Measurements from ENCODE around the gene ECSIT. TPM values are rescaled to one million over a fixed set of nuclear protein-coding genes. Genes with fewer than 3 reads are reported as not detected.

Gene ECSIT, protein sequence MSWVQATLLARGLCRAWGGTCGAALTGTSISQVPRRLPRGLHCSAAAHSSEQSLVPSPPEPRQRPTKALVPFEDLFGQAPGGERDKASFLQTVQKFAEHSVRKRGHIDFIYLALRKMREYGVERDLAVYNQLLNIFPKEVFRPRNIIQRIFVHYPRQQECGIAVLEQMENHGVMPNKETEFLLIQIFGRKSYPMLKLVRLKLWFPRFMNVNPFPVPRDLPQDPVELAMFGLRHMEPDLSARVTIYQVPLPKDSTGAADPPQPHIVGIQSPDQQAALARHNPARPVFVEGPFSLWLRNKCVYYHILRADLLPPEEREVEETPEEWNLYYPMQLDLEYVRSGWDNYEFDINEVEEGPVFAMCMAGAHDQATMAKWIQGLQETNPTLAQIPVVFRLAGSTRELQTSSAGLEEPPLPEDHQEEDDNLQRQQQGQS
- 43.2 and 46.1 TPM in 2 replicates for total RNA-seq

DNA sequence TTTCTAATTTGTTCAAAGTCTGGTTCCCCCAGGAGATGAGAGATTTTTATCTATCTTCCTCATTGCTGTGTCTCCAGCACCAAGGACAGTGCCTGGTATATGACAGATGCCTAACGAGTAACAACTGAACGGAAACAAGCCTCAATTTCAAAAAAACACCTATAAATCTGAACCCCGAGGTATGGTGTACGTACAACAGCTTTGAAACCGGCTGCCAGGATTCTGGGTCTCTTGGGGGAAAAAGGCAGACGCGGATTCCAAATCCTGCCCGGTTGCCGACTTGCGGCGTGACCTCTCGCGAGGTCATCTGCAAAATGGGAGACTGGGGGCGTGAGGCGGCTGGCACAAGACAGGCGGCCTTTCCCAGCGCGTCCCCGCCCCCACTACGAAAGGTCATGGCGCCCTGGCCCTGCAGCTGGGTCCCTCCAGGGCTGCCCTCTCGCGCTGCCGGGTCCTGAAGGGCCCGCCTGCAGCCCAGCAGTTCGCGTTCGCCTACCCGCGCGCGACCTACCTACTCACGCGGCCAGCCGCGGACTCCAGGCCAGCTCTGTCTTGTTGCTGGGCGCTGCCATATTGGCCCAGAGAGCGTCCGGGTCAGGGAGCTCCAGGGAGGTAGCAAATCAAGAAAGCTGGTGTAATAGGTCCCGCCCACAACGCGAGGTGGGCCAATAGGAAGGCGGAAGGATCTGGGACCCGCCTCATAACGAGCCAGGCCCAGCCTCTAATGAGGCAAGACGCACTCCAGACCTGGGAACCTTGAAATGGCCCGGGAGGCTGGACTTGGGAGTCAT, at the start of gene ECSIT:
ECSIT (minus strand) TSS at position 584 of the 791 bp plus-strand sequence. CDS start 9,964 bp downstream, outside the sequence.

DNA sequence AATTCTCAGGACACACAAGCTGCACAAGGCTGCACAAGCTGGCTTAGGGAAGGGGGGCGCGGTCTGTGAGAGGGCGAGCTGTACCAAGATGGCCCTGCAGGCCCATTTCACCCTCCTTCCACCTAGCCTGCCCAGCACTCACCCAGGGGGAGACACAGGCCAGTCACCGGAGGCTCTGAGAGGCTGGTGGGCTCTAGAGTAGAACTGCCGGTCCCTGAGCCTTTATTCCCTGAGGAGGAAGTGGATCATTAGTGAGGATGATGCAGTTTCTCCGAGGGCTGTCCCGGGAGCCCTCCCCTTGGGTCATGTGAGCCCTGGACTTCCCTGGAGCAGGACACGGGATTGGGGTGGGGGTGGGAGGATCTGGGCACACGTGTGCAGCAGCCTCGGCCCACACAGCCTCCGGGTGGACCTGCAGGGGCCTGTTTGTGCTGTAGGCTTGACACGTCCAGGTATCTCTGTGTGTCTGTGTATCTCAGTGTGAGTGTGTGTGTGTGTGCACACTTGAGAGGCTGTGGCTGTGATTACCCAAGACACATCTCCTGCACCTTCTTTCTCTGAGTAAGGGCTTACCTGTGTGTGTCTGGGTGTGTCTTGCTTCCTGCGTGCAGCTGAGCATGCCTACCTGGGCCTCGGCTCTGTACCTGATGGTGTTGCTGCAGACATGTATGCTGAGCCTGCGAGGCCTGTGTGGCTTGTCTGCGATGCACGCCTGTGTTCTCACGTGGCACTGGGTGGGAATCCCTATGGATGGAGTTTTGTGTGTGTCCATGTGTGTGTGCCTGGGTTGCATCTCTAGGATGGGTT, 48.7 kb upstream of the ECSIT start, which contains the start of gene ACP5:
ACP5 (minus strand) TSS at position 195 of the 807 bp plus-strand sequence. CDS start 328 bp downstream, outside the sequence.

DNA sequence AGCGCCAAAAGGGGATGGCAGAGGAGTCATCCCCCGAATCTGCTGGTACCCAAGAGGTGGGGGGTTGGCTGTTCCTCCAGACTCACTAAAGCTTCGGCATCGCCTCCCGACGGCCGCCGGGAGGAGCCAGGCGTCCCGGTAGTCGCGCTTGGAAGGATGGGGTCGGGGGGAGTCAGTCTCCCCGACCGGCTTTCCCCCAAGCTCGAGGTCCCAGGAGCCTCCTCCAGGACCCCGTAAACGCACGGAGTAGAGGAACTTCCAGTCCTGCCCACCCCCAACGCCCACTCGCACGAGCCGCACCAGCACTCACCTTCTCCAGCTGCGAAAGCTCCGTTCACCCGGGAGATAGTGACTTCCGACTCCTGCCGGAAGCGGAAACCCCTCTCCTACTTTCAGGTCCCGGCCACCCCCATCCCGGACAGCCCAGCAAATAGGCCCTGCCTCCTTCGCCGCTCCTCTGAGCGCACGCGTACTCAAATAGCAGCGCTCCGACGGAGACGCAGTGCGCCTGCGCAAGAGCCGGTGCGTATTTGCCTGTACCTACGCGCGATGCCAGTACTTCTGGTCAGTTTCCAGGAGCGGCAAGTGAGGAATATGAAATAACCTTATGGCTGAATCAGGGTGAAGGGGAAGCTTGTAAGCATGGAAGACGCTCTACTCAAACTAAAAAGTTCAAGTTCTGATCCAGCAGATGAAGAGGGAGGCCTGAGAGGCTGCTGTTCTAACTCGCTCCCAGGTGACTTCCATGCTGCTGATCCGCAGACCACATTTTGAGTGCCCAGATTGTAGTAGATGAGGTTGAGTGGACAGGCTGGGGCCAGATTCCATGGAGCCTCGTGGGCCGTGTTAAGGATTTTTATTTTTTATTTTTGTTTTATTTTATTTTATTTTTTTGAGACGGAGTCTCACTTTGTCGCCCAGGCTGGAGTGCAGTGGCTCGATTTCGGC, 30.2 kb upstream of the ECSIT start, which contains the start of gene ELOF1:
ELOF1 (minus strand) TSS at position 350 of the 948 bp plus-strand sequence. CDS start 4,883 bp downstream, outside the sequence.

DNA sequence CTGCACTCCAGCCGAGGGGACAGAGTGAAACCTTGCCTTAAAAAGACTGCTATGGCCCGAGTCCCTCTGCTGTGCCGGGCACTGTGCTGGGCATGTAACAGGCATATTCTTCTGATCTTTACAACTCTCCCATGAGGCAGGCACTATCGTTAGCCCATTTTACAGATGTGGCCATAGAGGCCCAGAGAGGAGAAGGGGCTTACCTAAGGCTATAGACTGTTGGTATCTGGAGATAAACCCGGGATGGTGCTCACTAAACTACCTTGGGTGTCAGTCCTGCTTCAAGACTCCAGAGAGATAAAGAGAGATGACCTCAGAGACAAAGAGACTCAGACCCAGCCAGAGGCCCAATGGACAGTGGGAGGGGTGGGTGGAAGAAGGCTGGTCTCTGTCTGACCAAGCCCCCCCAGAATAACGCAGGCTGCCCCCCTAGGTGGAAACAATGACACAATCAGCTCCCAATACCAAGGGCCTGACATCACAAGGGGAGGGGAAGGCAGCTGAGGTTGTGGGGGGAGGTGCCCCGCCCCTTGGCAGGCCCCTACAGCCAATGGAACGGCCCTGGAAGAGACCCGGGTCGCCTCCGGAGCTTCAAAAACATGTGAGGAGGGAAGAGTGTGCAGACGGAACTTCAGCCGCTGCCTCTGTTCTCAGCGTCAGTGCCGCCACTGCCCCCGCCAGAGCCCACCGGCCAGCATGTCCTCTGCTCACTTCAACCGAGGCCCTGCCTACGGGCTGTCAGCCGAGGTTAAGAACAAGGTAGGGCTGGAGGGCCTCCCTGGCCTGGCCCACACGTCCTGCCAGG, 9.5 kb upstream of the ECSIT start, which contains the start of gene CNN1:
CNN1 (plus strand) TSS at position 620 of the 805 bp plus-strand sequence; CDS start at position 697, 77 bp downstream.

DNA sequence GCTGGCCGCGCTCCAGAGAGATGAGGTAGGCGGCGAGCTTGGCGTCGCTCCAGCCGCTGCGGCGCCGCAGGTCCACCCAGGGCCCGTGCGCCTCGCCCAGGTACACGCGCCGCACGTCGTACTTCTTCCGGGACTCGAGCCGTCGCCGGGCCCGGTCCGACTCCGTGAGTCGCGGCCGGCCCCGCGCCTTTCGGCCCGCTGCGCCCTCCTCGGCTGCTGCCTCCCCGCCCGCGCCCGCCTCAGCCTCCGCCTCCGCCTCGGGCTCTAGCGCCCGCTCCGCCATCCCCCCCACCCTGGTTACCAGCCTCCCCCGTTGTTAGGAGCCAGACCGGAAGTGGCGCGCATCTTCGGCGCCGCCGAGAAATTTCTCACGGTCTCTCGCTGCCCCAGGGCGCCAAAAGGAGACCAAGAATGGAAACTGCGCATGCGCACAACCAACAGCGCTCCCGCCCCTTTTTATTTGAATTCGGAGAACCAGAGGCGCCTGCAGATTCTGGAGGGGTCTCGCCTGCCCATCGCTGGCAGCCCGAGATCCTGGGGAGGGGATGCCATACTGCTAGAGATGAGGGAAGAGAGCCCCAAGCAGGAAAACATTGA, 23.3 kb downstream of the ECSIT start, which contains the start of gene ZNF653:
ZNF653 (minus strand) TSS at position 336 of the 597 bp plus-strand sequence; CDS start at position 283, 53 bp downstream.

DNA sequence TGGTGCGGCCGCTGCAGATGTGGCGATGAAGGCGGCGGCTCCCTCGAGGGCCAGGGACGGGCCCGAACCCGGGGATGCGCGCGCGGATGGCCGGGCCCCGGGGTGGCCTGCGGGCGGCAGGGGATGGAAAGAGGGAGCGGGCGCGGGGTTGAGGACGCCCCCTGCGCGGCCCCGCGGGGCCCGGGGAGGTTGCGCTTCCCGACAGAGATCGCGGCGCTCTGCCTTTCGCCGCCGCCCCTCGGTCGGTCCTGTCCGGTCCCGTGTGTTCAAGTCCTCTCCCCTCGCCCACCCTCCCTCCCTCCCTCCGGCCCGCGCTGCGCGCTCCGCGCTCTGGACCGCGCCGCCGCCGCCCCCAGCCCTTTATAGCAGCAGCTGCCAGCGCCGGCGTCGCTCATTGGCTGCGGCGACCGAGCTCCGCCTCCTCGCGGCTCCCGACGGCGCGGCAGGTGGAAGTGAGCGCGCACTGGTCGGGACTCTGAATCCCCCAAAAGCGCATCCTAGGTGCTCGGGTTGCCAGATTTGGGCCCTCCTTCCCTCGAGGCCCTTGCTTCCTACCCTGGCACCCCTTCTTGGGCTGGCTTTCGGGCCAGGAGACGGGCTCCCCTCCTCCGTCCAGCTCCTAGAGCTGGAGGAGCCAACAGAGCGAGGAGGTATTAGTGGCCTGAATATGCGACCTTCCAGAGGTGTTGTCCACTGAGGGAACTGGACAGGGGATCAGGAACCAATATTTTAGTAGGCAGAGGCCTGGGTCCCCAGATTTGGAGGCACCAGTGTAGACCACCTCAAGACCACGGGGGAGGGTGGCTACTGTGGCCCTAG, 48.0 kb downstream of the ECSIT start, which contains the start of gene ELAVL3:
ELAVL3 (minus strand) TSS at position 332 of the 819 bp plus-strand sequence. CDS start 438 bp downstream, outside the sequence.

Other genes starting within 250 kb of the ECSIT start
- gene TSPAN16, start 233.0 kb downstream of the ECSIT start, total RNA-seq = not detected in 2 replicates
- 6.6 and 9.0 TPM in 2 replicates for gene RAB3D, start 189.5 kb downstream of the ECSIT start, total RNA-seq
- gene TMEM205, start 182.9 kb downstream of the ECSIT start, total RNA-seq = 181 and 221 TPM in 2 replicates
- 12.6 and 12.7 TPM in 2 replicates for gene CCDC159, start 182.6 kb downstream of the ECSIT start, total RNA-seq
- 21.4 and 33.2 TPM in 2 replicates for gene PLPPR2, start 173.7 kb downstream of the ECSIT start, total RNA-seq
- 1.7 and 2.5 TPM in 2 replicates for gene SWSAP1, start 154.5 kb downstream of the ECSIT start, total RNA-seq
- gene EPOR, start 144.8 kb downstream of the ECSIT start, total RNA-seq = 9.0 and 13.8 TPM in 2 replicates
- gene RGL3, start 109.8 kb downstream of the ECSIT start, total RNA-seq = not detected in 2 replicates
- gene ODAD3, start 94.0 kb downstream of the ECSIT start, total RNA-seq = under 0.01 and 0.89 TPM in 2 replicates
- 183 and 227 TPM in 2 replicates for gene PRKCSH, start 93.5 kb downstream of the ECSIT start, total RNA-seq
- not detected in 2 replicates for gene ELAVL3, start 48.1 kb downstream of the ECSIT start, total RNA-seq
- 3.2 and 7.8 TPM in 2 replicates for gene ZNF653, start 23.3 kb downstream of the ECSIT start, total RNA-seq
- 5.5 and 10.3 TPM in 2 replicates for gene CNN1, start 9.7 kb upstream of the ECSIT start, total RNA-seq
- gene ELOF1, start 30.1 kb upstream of the ECSIT start, total RNA-seq = 46.3 and 65.7 TPM in 2 replicates
- not detected in 2 replicates for gene ACP5, start 48.5 kb upstream of the ECSIT start, total RNA-seq
- gene ZNF627, start 68.3 kb upstream of the ECSIT start, total RNA-seq = 8.1 and 8.7 TPM in 2 replicates
- gene ZNF823, start 209.8 kb upstream of the ECSIT start, total RNA-seq = 2.3 and 5.8 TPM in 2 replicates
- gene ZNF441, start 237.9 kb upstream of the ECSIT start, total RNA-seq = 2.3 and 4.3 TPM in 2 replicates

Measured in myometrial cell (primary cell).